IPS-15b (cell line): ENCODE results near the gene HTRA3.

Experiments
- H3K27me3 ChIP-seq: one replicate; pipeline ENCODE4 v1.6.1; 2013; ENCODE audit warnings: low read length; ENCODE audit not compliant: control insufficient read depth, insufficient read depth
- H3K36me3 ChIP-seq: one replicate; pipeline ENCODE4 v1.6.1; 2013; ENCODE audit warnings: low read length; ENCODE audit not compliant: control insufficient read depth, insufficient read depth
- H3K4me1 ChIP-seq: one replicate; pipeline ENCODE4 v1.6.1; 2013; ENCODE audit warnings: mild to moderate bottlenecking, low read length; ENCODE audit not compliant: control insufficient read depth, insufficient read depth
- H3K4me3 ChIP-seq: one replicate; pipeline ENCODE4 v1.5.1; 2013; ENCODE audit warnings: low read depth, low read length
- H3K9ac ChIP-seq: one replicate; pipeline ENCODE4 v1.6.1; 2013; ENCODE audit warnings: low read depth, mild to moderate bottlenecking, low read length
- H3K9me3 ChIP-seq: one replicate; pipeline ENCODE4 v1.6.1; 2013; ENCODE audit warnings: mild to moderate bottlenecking, low read length; ENCODE audit not compliant: control insufficient read depth, insufficient read depth

Gene HTRA3

GRCh38 chr4:8328456-8328855 is 58.9 kb downstream of the HTRA3 start:
- Histone ChIP-seq H3K36me3 (no peaks in the 10 kb centered on the region), H3K27me3 (no peaks in the 10 kb centered on the region), H3K4me3 (no peak overlapping the region)

GRCh38 chr4:8328866-8329559 is 59.5 kb downstream of the HTRA3 start:
- Histone ChIP-seq H3K27me3 (no peaks in the 10 kb centered on the region), H3K9me3 (no peaks in the 10 kb centered on the region), H3K4me1 (no peaks in the 10 kb centered on the region), H3K9ac (no peak overlapping the region), H3K4me3 (no peak overlapping the region), H3K36me3 (no peaks in the 10 kb centered on the region)

More at GRCh38 chr4:8328456-8328855, 58.9 kb downstream of the HTRA3 start:
- Histone ChIP-seq H3K4me1 (no peaks in the 10 kb centered on the region), H3K9me3 (no peaks in the 10 kb centered on the region), H3K9ac (no peak overlapping the region)

- H3K27me3 ChIP-seq: no peaks in the 10 kb centered on the region
- H3K36me3 ChIP-seq: no peaks in the 10 kb centered on the region
- H3K9me3 ChIP-seq: no peaks in the 10 kb centered on the region
- no peak overlapping the region for H3K4me3 ChIP-seq
- no peaks in the 10 kb centered on the region for H3K4me1 ChIP-seq
- H3K9ac ChIP-seq: no peak overlapping the region
Observed at GRCh38 chr4:8329560-8329858, 60.0 kb downstream of the HTRA3 start.

GRCh38 chr4:8329859-8330761 is 60.6 kb downstream of the HTRA3 start:
- H3K4me3 ChIP-seq: no peak overlapping the region
- H3K27me3 ChIP-seq: no peaks in the 10 kb centered on the region
- no peaks in the 10 kb centered on the region for H3K4me1 ChIP-seq
- no peak overlapping the region for H3K9ac ChIP-seq
- no peaks in the 10 kb centered on the region for H3K9me3 ChIP-seq
- no peaks in the 10 kb centered on the region for H3K36me3 ChIP-seq

GRCh38 chr4:8330821-8331574 is 61.4 kb downstream of the HTRA3 start:
- Histone ChIP-seq H3K36me3 (no peaks in the 10 kb centered on the region), H3K9me3 (peaks cover 1% of the 10 kb centered on the region), H3K9ac (no peak overlapping the region), H3K4me1 (no peaks in the 10 kb centered on the region), H3K27me3 (no peaks in the 10 kb centered on the region), H3K4me3 (no peak overlapping the region)

- H3K36me3 ChIP-seq: no peaks in the 10 kb centered on the region
- no peaks in the 10 kb centered on the region for H3K27me3 ChIP-seq
- no peaks in the 10 kb centered on the region for H3K4me1 ChIP-seq
- no peak overlapping the region for H3K4me3 ChIP-seq
- H3K9ac ChIP-seq: no peak overlapping the region
- peaks cover 2% of the 10 kb centered on the region for H3K9me3 ChIP-seq
Observed at GRCh38 chr4:8331575-8331955, 62.0 kb downstream of the HTRA3 start.

- H3K9me3 ChIP-seq: peaks cover 2% of the 10 kb centered on the region
Observed at GRCh38 chr4:8332038-8332857, 62.7 kb downstream of the HTRA3 start.

GRCh38 chr4:8332891-8333331 is 63.4 kb downstream of the HTRA3 start:
- H3K36me3 ChIP-seq: no peaks in the 10 kb centered on the region
- H3K9me3 ChIP-seq: peaks cover 2% of the 10 kb centered on the region
- H3K9ac ChIP-seq: no peak overlapping the region
- H3K4me1 ChIP-seq: no peaks in the 10 kb centered on the region
- H3K27me3 ChIP-seq: no peaks in the 10 kb centered on the region
- H3K4me3 ChIP-seq: no peak overlapping the region

More at GRCh38 chr4:8332038-8332857, 62.7 kb downstream of the HTRA3 start:
- H3K9ac ChIP-seq: no peak overlapping the region
- H3K27me3 ChIP-seq: no peaks in the 10 kb centered on the region
- no peak overlapping the region for H3K4me3 ChIP-seq
- H3K4me1 ChIP-seq: no peaks in the 10 kb centered on the region
- H3K36me3 ChIP-seq: no peaks in the 10 kb centered on the region

- Histone ChIP-seq H3K4me3 (no peak overlapping the region), H3K9me3 (peaks cover 2% of the 10 kb centered on the region), H3K9ac (no peak overlapping the region), H3K36me3 (no peaks in the 10 kb centered on the region), H3K4me1 (no peaks in the 10 kb centered on the region), H3K27me3 (no peaks in the 10 kb centered on the region)
Observed at GRCh38 chr4:8333726-8334460, 64.3 kb downstream of the HTRA3 start.

GRCh38 chr4:8334786-8335460 is 65.4 kb downstream of the HTRA3 start:
- Histone ChIP-seq H3K9ac (no peak overlapping the region), H3K36me3 (no peaks in the 10 kb centered on the region), H3K4me3 (no peak overlapping the region), H3K9me3 (peaks cover 2% of the 10 kb centered on the region), H3K4me1 (no peaks in the 10 kb centered on the region), H3K27me3 (no peaks in the 10 kb centered on the region)
